ENCODE measurements around the gene CHD1L.
A peak's percentile ranks its signal among the peaks of the same experiment; 100 is the strongest.

Gene CHD1L

DNA sequence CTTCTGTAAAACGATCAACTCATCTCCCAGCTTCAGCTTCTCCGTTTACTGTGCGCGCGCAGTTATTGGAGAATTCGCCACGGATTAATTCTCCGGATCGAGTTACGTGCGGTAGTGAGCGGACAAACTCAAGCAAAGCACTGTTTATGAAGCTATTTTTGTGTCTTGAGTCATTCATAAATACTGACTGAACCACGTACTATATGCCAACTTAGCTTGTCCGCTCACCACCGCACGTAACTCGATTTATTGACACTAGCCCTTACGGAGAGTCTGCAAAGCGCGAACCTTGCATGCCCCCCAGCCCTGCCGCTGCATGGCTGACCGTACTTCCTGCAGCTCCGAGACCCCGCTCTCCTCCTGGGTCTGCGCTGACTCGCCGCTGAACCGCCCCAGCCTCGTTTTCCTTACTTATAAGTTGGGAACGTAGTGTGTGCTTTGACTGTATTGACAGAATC, 773 bp downstream of the CHD1L start:
- Histone ChIP-seq H3K4me3 (ENCODE audit: low read length in 2 of 2) (peak overlapping the region; percentile 78 to 94), H3K27me3 (ENCODE audit: control insufficient read depth in 2 of 2, insufficient read depth in 2 of 2, low read length in 2 of 2) (no peaks in the 10 kb centered on the region), H3K36me3 (ENCODE audit: control insufficient read depth in 2 of 2, insufficient read depth in 2 of 2, low read length in 2 of 2) (no peaks in the 10 kb centered on the region), H3K9ac (ENCODE audit: low read depth in 1 of 2, low read length in 2 of 2) (peak overlapping the region; percentile 83 to 84), H3K4me1 (ENCODE audit: control insufficient read depth in 2 of 2, insufficient read depth in 2 of 2, low read length in 2 of 2) (peaks cover 16 to 32% of the 10 kb centered on the region in 2 donors), H3K9me3 (ENCODE audit: control insufficient read depth in 2 of 2, low read length in 2 of 2) (no peaks in the 10 kb centered on the region), H3K27ac (ENCODE audit: low read depth in 2 of 2, low read length in 2 of 2) (peak overlapping the region; percentile 85 to 88)

DNA sequence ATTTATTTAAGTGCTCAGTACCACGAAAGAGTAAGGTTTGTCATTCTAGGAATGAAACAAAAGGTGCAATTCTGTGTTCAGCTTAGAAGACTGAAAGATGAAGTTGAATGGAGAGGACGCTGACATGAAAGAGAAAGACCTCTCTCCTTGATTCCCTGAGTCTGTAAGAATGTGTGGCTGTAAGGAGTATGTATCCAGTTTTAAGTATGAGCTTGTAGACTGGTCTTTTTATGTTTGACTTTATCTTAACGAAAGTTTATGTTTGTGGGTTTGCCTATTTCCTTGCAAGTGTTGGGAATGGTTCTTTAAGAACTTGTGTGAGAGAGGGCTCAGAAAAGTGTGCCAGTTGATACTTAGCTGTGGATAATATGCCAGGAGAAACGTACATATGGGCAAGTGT, 1.4 kb downstream of the CHD1L start:
- Histone ChIP-seq H3K9ac (ENCODE audit: low read depth in 1 of 2, low read length in 2 of 2) (peak overlapping the region; percentile 83 to 84), H3K27ac (ENCODE audit: low read depth in 2 of 2, low read length in 2 of 2) (no peak overlapping the region), H3K4me1 (ENCODE audit: control insufficient read depth in 2 of 2, insufficient read depth in 2 of 2, low read length in 2 of 2) (peaks cover 10 to 26% of the 10 kb centered on the region in 2 donors)

DNA sequence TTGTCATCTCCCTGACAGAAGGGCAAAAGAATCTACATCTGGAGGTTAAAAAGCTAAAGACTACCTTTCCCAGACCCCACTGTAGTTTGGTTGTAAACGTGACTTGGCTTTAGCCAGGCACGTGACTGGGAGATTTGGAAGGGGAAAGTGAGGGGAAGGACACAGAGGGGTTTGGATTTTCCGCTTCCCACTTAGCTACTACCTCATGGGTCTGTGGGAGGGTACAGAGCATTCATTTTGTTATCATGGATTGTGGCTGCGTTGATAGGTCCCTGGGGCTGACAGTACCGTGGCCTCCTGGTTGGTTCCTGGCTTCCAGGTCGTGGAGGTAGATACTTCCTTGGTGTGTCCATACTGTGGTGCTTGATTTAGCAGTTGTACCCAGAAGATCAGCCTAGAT, 2.6 kb downstream of the CHD1L start:
- Histone ChIP-seq H3K36me3 (ENCODE audit: control insufficient read depth in 2 of 2, insufficient read depth in 2 of 2, low read length in 2 of 2) (no peaks in the 10 kb centered on the region), H3K4me1 (ENCODE audit: control insufficient read depth in 2 of 2, insufficient read depth in 2 of 2, low read length in 2 of 2) (peaks cover 9 to 16% of the 10 kb centered on the region in 2 donors), H3K27ac (ENCODE audit: low read depth in 2 of 2, low read length in 2 of 2) (no peak overlapping the region), H3K4me3 (ENCODE audit: low read length in 2 of 2) (no peak overlapping the region), H3K9ac (ENCODE audit: low read depth in 1 of 2, low read length in 2 of 2) (no peak overlapping the region), H3K9me3 (ENCODE audit: control insufficient read depth in 2 of 2, low read length in 2 of 2) (no peaks in the 10 kb centered on the region), H3K27me3 (ENCODE audit: control insufficient read depth in 2 of 2, insufficient read depth in 2 of 2, low read length in 2 of 2) (no peaks in the 10 kb centered on the region)

More for the DNA sequence above, 1.4 kb downstream of the CHD1L start:
- Histone ChIP-seq H3K36me3 (ENCODE audit: control insufficient read depth in 2 of 2, insufficient read depth in 2 of 2, low read length in 2 of 2) (no peaks in the 10 kb centered on the region), H3K9me3 (ENCODE audit: control insufficient read depth in 2 of 2, low read length in 2 of 2) (no peaks in the 10 kb centered on the region), H3K4me3 (ENCODE audit: low read length in 2 of 2) (peak overlapping the region; percentile 78 to 94), H3K27me3 (ENCODE audit: control insufficient read depth in 2 of 2, insufficient read depth in 2 of 2, low read length in 2 of 2) (no peaks in the 10 kb centered on the region)

DNA sequence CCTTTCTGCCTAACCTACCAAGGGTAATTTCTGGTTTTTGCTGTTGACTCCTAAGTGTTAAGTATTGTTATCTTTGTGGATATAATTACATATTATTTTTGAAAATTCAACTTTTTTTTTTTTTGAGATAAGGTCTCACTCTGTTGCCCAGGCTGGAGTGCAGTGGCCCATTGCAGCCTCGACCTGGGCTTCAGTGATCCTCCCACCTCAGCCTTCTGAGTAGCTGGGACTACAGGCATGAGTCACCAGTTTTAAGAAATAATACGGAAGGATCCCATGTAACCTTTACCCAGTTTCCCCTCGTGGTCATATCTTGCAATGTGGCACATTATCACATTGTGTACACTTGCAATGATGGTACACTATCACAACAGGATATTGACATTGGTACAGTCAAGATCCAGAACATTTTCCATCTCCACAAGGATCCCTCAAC, 3.1 kb downstream of the CHD1L start:
- peaks cover 9 to 16% of the 10 kb centered on the region in 2 donors for H3K4me1 ChIP-seq (ENCODE audit: control insufficient read depth in 2 of 2, insufficient read depth in 2 of 2, low read length in 2 of 2)
- no peaks in the 10 kb centered on the region for H3K36me3 ChIP-seq (ENCODE audit: control insufficient read depth in 2 of 2, insufficient read depth in 2 of 2, low read length in 2 of 2)
- no peak overlapping the region for H3K9ac ChIP-seq (ENCODE audit: low read depth in 1 of 2, low read length in 2 of 2)
- no peak overlapping the region for H3K4me3 ChIP-seq (ENCODE audit: low read length in 2 of 2)
- H3K27ac ChIP-seq (ENCODE audit: low read depth in 2 of 2, low read length in 2 of 2) = no peak overlapping the region
- no peaks in the 10 kb centered on the region for H3K9me3 ChIP-seq (ENCODE audit: control insufficient read depth in 2 of 2, low read length in 2 of 2)
- H3K27me3 ChIP-seq (ENCODE audit: control insufficient read depth in 2 of 2, insufficient read depth in 2 of 2, low read length in 2 of 2) = no peaks in the 10 kb centered on the region

DNA sequence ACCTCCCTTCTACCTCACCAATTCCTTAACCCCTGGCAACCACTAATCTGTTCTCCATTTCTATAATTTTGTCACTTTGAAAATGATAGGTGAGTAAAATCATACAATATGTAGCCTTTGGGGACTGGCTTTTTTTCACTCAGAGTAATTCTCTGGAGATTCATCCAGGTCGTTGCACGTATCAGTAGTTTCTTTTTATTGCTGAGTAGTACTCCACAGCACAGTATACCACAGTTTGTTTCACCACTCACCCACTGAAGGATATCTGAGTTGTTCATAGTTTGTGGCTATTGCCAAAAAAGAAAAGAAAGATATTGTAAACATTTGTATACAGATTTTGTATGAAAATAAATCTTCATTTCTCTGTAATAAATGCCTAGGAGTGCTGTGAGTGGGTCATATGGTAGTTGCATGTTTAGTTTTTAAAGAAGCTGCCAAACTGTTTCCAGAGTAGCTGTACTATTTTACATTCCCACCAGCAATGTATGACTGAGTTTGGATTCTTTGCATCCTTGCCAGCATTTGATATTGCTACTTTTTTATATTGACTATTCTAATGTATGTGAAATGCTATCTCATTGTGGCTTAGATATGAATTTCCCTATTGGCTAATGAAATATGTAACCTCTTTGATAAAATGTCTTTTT, 3.7 kb downstream of the CHD1L start:
- Histone ChIP-seq H3K4me1 (ENCODE audit: control insufficient read depth in 2 of 2, insufficient read depth in 2 of 2, low read length in 2 of 2) (peaks cover 9 to 13% of the 10 kb centered on the region in 2 donors), H3K9me3 (ENCODE audit: control insufficient read depth in 2 of 2, low read length in 2 of 2) (no peaks in the 10 kb centered on the region), H3K27me3 (ENCODE audit: control insufficient read depth in 2 of 2, insufficient read depth in 2 of 2, low read length in 2 of 2) (no peaks in the 10 kb centered on the region), H3K9ac (ENCODE audit: low read depth in 1 of 2, low read length in 2 of 2) (no peak overlapping the region), H3K36me3 (ENCODE audit: control insufficient read depth in 2 of 2, insufficient read depth in 2 of 2, low read length in 2 of 2) (no peaks in the 10 kb centered on the region), H3K4me3 (ENCODE audit: low read length in 2 of 2) (no peak overlapping the region), H3K27ac (ENCODE audit: low read depth in 2 of 2, low read length in 2 of 2) (no peak overlapping the region)

DNA sequence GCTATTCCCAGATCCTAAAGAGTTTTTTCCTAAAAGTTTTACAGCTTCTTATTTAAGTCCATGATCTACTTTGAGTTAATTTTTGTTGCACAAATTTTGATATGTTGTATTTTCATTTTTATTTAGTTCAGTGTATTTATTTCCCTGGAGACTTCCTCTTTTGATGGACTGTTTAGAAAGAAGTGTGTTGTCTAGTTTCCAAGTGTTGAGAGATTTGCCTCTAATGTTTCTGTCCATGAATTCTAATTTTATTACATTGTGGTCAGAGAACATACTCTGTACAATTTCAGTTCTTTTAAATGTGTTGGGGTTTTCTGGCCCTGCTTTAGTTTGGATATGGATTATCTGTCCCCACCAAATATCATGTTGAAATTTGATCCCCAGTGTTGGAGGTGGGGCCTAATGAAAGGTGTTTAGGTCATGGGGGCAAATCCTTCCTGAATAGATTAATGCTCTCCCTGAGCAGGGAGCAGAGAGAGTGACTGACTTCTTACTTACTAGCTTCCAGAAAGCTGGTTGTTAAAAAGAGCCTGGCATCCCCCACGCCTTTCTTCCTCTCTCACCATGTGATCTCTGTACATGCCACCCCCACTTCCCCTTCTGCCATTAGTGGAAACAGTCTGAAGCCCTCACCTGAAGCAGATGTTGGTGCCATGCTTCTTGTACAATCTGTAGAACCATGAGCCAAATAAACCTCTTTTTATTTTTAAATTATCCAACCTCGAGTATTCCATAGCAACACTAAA, 4.6 kb downstream of the CHD1L start:
- Histone ChIP-seq H3K9me3 (ENCODE audit: control insufficient read depth in 2 of 2, low read length in 2 of 2) (no peaks in the 10 kb centered on the region), H3K9ac (ENCODE audit: low read depth in 1 of 2, low read length in 2 of 2) (no peak overlapping the region), H3K4me3 (ENCODE audit: low read length in 2 of 2) (no peak overlapping the region), H3K36me3 (ENCODE audit: control insufficient read depth in 2 of 2, insufficient read depth in 2 of 2, low read length in 2 of 2) (no peaks in the 10 kb centered on the region), H3K4me1 (ENCODE audit: control insufficient read depth in 2 of 2, insufficient read depth in 2 of 2, low read length in 2 of 2) (peaks cover 7 to 10% of the 10 kb centered on the region in 2 donors), H3K27me3 (ENCODE audit: control insufficient read depth in 2 of 2, insufficient read depth in 2 of 2, low read length in 2 of 2) (no peaks in the 10 kb centered on the region), H3K27ac (ENCODE audit: low read depth in 2 of 2, low read length in 2 of 2) (no peak overlapping the region)

DNA sequence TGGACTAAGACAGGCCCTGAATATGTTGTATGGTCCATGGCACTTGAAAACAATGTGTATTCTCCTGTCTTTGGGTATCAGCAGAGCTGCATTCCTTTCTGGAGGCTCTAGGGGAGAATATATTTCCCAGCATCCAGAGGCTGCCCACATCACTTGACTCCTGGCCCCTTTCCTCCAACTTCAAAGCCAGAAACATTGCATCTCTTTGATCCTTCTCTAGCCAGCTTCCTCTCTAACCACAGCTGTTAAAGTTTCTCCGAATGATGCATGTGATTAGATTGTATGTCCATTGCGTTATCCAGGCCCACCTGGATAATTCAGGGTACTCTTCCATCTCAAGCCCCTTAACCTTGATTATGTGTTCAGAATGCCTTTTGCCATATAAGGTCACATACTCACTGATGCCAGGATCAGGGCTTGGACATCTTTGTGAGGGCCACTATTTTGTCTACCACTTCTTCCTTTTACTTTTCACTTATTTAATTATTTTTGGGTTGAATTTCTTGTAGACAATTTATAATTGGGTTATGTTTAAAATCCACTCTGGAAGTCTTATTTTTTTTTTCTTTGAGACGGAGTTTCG, 5.3 kb downstream of the CHD1L start:
- H3K4me3 ChIP-seq (ENCODE audit: low read length in 2 of 2) = no peak overlapping the region
- no peak overlapping the region for H3K27ac ChIP-seq (ENCODE audit: low read depth in 2 of 2, low read length in 2 of 2)
- no peaks in the 10 kb centered on the region for H3K27me3 ChIP-seq (ENCODE audit: control insufficient read depth in 2 of 2, insufficient read depth in 2 of 2, low read length in 2 of 2)
- H3K9ac ChIP-seq (ENCODE audit: low read depth in 1 of 2, low read length in 2 of 2) = no peak overlapping the region
- H3K9me3 ChIP-seq (ENCODE audit: control insufficient read depth in 2 of 2, low read length in 2 of 2) = no peaks in the 10 kb centered on the region
- H3K36me3 ChIP-seq (ENCODE audit: control insufficient read depth in 2 of 2, insufficient read depth in 2 of 2, low read length in 2 of 2) = peaks cover 0 to 4% of the 10 kb centered on the region in 2 donors
- H3K4me1 ChIP-seq (ENCODE audit: control insufficient read depth in 2 of 2, insufficient read depth in 2 of 2, low read length in 2 of 2) = peaks cover 5 to 8% of the 10 kb centered on the region in 2 donors

DNA sequence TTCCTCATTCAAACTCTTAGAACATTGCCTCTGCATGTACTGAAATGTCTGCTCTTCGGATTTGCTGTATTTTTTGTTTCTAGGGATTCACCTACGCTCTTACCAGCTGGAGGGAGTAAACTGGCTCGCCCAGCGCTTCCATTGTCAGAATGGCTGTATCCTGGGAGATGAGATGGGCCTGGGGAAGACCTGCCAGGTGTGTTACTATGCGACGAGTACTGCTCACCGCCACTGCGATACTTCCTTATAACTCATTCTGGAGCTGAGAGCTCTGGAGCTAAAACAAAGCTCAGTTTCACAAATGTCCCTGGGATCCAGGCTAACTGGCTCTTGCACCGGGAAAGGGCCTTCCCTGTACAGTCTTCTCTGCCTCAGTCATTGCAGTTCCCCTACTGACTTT, 10.1 kb downstream of the CHD1L start:
- Histone ChIP-seq H3K36me3 (ENCODE audit: control insufficient read depth in 2 of 2, insufficient read depth in 2 of 2, low read length in 2 of 2) (peaks cover 2 to 9% of the 10 kb centered on the region in 2 donors), H3K4me3 (ENCODE audit: low read length in 2 of 2) (no peak overlapping the region), H3K9ac (ENCODE audit: low read depth in 1 of 2, low read length in 2 of 2) (no peak overlapping the region), H3K4me1 (ENCODE audit: control insufficient read depth in 2 of 2, insufficient read depth in 2 of 2, low read length in 2 of 2) (no peaks in the 10 kb centered on the region), H3K9me3 (ENCODE audit: control insufficient read depth in 2 of 2, low read length in 2 of 2) (no peaks in the 10 kb centered on the region), H3K27ac (ENCODE audit: low read depth in 2 of 2, low read length in 2 of 2) (no peak overlapping the region), H3K27me3 (ENCODE audit: control insufficient read depth in 2 of 2, insufficient read depth in 2 of 2, low read length in 2 of 2) (no peaks in the 10 kb centered on the region)

DNA sequence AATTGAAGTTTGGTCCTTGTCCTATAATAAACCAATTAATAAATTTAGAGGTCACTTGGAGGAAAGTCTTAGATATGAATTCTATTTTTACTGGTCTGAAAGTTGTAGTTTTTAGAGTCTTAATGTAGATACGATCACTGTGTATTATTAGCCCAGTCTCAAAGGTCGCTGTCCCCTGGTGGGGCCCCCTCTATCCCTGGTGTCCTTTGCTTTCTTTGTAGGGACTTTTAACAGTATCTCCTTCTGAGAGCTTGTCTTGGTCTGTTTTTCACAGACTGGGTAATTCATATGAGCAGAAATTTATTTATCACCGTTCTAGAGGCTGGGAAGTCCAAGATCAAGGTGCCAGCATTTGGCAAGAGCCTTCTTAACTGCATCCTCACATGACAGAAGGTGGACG, 18.5 kb downstream of the CHD1L start:
- no peak overlapping the region for H3K9ac ChIP-seq (ENCODE audit: low read depth in 1 of 2, low read length in 2 of 2)
- no peak overlapping the region for H3K4me3 ChIP-seq (ENCODE audit: low read length in 2 of 2)
- no peaks in the 10 kb centered on the region for H3K27me3 ChIP-seq (ENCODE audit: control insufficient read depth in 2 of 2, insufficient read depth in 2 of 2, low read length in 2 of 2)
- no peak overlapping the region for H3K27ac ChIP-seq (ENCODE audit: low read depth in 2 of 2, low read length in 2 of 2)
- H3K9me3 ChIP-seq (ENCODE audit: control insufficient read depth in 2 of 2, low read length in 2 of 2) = no peaks in the 10 kb centered on the region
- peaks cover 20 to 33% of the 10 kb centered on the region in 2 donors for H3K36me3 ChIP-seq (ENCODE audit: control insufficient read depth in 2 of 2, insufficient read depth in 2 of 2, low read length in 2 of 2)
- H3K4me1 ChIP-seq (ENCODE audit: control insufficient read depth in 2 of 2, insufficient read depth in 2 of 2, low read length in 2 of 2) = no peaks in the 10 kb centered on the region

DNA sequence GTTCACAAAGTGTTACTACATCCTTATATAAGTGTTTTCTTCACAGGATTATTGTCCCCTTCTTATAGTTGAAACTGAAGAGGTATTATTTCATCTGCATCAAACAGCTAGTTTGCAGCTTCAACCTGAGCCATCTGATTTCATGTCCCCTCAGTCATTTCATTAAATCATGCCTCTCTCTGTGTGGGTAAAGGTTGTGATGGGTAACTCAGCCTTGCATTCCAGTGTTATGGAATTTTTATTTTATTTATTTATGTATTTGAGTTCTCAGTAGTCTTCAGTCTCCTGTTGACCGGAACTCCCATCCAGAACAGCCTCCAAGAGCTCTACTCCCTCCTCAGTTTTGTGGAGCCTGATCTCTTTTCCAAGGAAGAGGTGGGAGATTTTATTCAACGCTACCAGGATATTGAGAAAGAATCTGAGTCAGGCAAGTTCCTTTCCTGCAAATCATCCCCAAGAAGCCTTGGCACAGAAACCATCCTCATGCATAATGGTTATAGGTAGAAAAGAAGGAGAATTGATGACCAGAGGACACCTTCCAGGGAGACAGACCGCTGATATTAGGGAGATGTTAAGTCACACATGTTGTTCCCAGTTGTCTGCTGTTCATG, 21.8 kb downstream of the CHD1L start:
- peaks cover 35 to 36% of the 10 kb centered on the region in 2 donors for H3K36me3 ChIP-seq (ENCODE audit: control insufficient read depth in 2 of 2, insufficient read depth in 2 of 2, low read length in 2 of 2)
- H3K27ac ChIP-seq (ENCODE audit: low read depth in 2 of 2, low read length in 2 of 2) = no peak overlapping the region
- H3K27me3 ChIP-seq (ENCODE audit: control insufficient read depth in 2 of 2, insufficient read depth in 2 of 2, low read length in 2 of 2) = no peaks in the 10 kb centered on the region

More for the DNA sequence above, 21.8 kb downstream of the CHD1L start:
- H3K4me1 ChIP-seq (ENCODE audit: control insufficient read depth in 2 of 2, insufficient read depth in 2 of 2, low read length in 2 of 2) = no peaks in the 10 kb centered on the region
- no peaks in the 10 kb centered on the region for H3K9me3 ChIP-seq (ENCODE audit: control insufficient read depth in 2 of 2, low read length in 2 of 2)
- no peak overlapping the region for H3K4me3 ChIP-seq (ENCODE audit: low read length in 2 of 2)
- no peak overlapping the region for H3K9ac ChIP-seq (ENCODE audit: low read depth in 1 of 2, low read length in 2 of 2)
